ENCODE measurements around the gene KLK11.

The KLK11 gene, protein sequence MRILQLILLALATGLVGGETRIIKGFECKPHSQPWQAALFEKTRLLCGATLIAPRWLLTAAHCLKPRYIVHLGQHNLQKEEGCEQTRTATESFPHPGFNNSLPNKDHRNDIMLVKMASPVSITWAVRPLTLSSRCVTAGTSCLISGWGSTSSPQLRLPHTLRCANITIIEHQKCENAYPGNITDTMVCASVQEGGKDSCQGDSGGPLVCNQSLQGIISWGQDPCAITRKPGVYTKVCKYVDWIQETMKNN

GRCh38 chr19:51026554-51026831 lies at the start of gene KLK11:
Gene KLK11 (minus strand): TSS chr19:51026616. CDS start chr19:51025631, 985 bp downstream.
- no peak for DNase-seq (ENCODE audit: low spot score)
- in situ Hi-C loops (cut with MboI; ENCODE audit: low pct_unique_long_range_greater_than_20kb, low sequenced_read_pairs, unreplicated experiment), result no loop called here
- TF ChIP-seq, protein P1, sequence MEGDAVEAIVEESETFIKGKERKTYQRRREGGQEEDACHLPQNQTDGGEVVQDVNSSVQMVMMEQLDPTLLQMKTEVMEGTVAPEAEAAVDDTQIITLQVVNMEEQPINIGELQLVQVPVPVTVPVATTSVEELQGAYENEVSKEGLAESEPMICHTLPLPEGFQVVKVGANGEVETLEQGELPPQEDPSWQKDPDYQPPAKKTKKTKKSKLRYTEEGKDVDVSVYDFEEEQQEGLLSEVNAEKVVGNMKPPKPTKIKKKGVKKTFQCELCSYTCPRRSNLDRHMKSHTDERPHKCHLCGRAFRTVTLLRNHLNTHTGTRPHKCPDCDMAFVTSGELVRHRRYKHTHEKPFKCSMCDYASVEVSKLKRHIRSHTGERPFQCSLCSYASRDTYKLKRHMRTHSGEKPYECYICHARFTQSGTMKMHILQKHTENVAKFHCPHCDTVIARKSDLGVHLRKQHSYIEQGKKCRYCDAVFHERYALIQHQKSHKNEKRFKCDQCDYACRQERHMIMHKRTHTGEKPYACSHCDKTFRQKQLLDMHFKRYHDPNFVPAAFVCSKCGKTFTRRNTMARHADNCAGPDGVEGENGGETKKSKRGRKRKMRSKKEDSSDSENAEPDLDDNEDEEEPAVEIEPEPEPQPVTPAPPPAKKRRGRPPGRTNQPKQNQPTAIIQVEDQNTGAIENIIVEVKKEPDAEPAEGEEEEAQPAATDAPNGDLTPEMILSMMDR (IDR thresholded peaks at IDR 0.05; ENCODE audit: extremely low read depth, insufficient read depth, missing control alignments), result no peak

- in situ Hi-C loops (cut with MboI; ENCODE audit: low pct_unique_long_range_greater_than_20kb, low sequenced_read_pairs, unreplicated experiment), result no loop called here
- no peak for DNase-seq (ENCODE audit: low spot score)
- TF ChIP-seq, protein P1 (IDR thresholded peaks at IDR 0.05; ENCODE audit: extremely low read depth, insufficient read depth, missing control alignments), result no peak
Measured at GRCh38 chr19:51075998-51076397, 49.6 kb upstream of the KLK11 start.

GRCh38 chr19:51071095-51071405 lies 44.6 kb upstream of the KLK11 start:
- DNase-seq (ENCODE audit: low spot score), result no peak
- in situ Hi-C loops (cut with MboI; ENCODE audit: low pct_unique_long_range_greater_than_20kb, low sequenced_read_pairs, unreplicated experiment), result no loop called here
- TF ChIP-seq, protein P1 (IDR thresholded peaks at IDR 0.05; ENCODE audit: extremely low read depth, insufficient read depth, missing control alignments), result no peak

GRCh38 chr19:51070334-51071094 lies 44.1 kb upstream of the KLK11 start:
- in situ Hi-C loops (cut with MboI; ENCODE audit: low pct_unique_long_range_greater_than_20kb, low sequenced_read_pairs, unreplicated experiment), result no loop called here
- DNase-seq (ENCODE audit: low spot score), result no peak
- TF ChIP-seq, protein P1 (IDR thresholded peaks at IDR 0.05; ENCODE audit: extremely low read depth, insufficient read depth, missing control alignments), result no peak

GRCh38 chr19:51066393-51067186 lies 40.2 kb upstream of the KLK11 start:
- in situ Hi-C loops (cut with MboI; ENCODE audit: low pct_unique_long_range_greater_than_20kb, low sequenced_read_pairs, unreplicated experiment), result no loop called here
- DNase-seq (ENCODE audit: low spot score), result no peak
- TF ChIP-seq, protein P1 (IDR thresholded peaks at IDR 0.05; ENCODE audit: extremely low read depth, insufficient read depth, missing control alignments), result no peak

GRCh38 chr19:51065221-51065960 lies 39.0 kb upstream of the KLK11 start:
- DNase-seq (ENCODE audit: low spot score), result no peak
- TF ChIP-seq, protein P1 (IDR thresholded peaks at IDR 0.05; ENCODE audit: extremely low read depth, insufficient read depth, missing control alignments), result no peak
- in situ Hi-C loops (cut with MboI; ENCODE audit: low pct_unique_long_range_greater_than_20kb, low sequenced_read_pairs, unreplicated experiment), result no loop called here

Data from GM13977 (cell line).